Measurements from ENCODE around the gene ZNF496.
"Not testable (repeated sequence)": the region's sequence is repeated elsewhere in the genome, so short reads cannot be mapped to it uniquely, and the experiment has no call there.

Gene ZNF496

DNA sequence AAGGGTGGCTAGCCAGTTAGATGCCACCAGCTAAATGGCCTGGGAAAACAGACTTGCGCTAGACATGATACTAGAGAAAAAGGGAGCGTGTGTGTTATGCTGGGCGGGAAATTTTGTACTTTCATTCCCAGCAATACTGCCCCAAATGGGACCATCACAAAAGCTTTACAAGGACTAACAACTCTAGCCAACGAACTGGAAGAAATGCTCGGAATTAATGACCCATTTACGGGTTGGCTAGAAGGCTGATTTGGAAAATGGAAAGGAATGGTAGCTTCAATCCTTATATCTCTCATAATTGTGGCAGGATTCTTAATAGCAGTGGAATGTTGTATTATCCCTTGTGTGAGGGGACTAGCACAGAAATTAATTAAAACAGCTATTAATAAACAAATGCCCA, 27.9 kb upstream of the ZNF496 start:
- DNase-seq (ENCODE audit: low read depth, low spot score), result no peak

GRCh38 chr1:247358920-247359319, 27.3 kb upstream of the ZNF496 start:
- DNase-seq (ENCODE audit: low read depth, low spot score), result no peak

GRCh38 chr1:247357781-247358211, 26.1 kb upstream of the ZNF496 start:
- no peak for DNase-seq (ENCODE audit: low read depth, low spot score)

DNA sequence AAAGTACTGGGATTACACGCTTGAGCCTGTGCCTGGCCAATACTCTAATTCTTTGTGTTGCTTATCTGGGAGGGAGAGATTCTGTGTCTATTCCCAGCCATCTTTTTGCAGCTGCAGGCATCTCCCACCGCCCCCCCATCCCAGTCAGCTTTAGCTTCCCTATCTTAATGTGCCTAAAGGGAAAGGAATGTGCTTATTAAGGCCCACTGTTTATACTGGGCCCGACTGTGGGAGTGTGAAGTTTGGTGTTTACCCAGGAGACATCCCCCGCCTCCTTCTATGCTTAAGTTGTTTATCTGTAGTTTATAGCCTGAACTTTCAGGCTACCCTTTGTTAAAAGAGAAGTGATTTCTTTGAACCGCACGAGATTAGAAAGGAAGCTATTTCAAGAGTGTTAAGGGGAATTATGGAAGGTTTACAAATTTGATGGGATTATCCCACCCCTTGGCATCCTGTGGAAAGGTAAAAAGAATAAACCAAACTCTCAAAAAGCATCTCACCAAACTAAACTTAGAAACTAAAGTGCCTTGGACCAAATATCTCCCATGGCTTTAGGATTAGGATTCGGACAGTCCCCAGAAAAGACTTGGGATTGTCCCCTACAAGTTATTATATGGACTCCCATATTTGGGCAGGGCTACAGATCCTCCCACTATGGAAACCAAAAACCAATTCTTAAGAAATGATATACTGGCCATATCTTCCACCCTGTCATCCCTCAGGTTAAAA, 25.5 kb upstream of the ZNF496 start:
- DNase-seq (ENCODE audit: low read depth, low spot score), result no peak

DNA sequence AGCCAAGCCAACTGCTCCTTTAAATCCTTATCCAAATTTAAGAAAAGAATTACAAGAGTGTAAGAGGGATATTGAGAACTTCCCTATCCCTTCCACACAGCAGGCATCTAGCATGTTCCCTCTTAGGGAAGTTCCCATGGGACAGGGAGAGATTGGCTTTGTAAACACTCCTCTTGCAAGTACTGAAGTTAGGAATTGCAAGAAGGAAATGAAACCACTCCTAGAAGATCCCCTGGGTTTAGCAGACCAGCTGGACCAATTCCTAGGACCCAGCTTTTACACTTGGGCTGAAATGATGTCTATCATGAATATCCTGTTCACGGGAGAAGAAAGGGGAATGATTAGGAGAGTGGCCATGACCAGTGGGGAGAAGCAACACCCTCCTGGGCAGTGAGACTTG, 23.5 kb upstream of the ZNF496 start:
- DNase-seq (ENCODE audit: low read depth, low spot score), result not testable (repeated sequence)

DNA sequence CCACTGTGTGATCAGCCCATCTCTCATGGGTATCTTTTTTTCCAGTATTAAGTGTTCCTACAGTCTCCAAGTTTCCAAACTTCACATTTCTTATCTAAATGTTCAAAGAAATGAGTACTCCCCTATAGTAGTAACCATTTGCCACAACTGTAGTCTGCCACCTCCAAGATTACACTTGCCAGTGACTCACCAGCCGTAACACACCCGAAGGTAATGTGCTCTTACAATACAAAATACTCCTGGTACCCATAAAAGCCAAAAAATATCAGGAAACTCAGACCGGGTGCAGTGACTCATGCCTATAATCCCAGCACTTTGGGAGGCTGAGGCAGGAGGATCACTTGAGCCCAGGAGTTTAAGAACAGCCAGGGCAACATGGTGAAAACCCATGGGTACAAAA, 20.5 kb upstream of the ZNF496 start:
- no peak for DNase-seq (ENCODE audit: low read depth, low spot score)

GRCh38 chr1:247350587-247350986, 18.9 kb upstream of the ZNF496 start:
- no peak for DNase-seq (ENCODE audit: low read depth, low spot score)

- DNase-seq (ENCODE audit: low read depth, low spot score), result no peak
Observed at GRCh38 chr1:247347477-247348222, 16.0 kb upstream of the ZNF496 start.

- no peak for DNase-seq (ENCODE audit: low read depth, low spot score)
Observed at GRCh38 chr1:247345881-247346280, 14.2 kb upstream of the ZNF496 start.

- no peak for DNase-seq (ENCODE audit: low read depth, low spot score)
Observed at GRCh38 chr1:247343801-247344200, 12.1 kb upstream of the ZNF496 start.

GRCh38 chr1:247338723-247339275, 7.1 kb upstream of the ZNF496 start:
- DNase-seq (ENCODE audit: low read depth, low spot score), result no peak

- DNase-seq (ENCODE audit: low read depth, low spot score), result no peak
Observed at GRCh38 chr1:247337961-247338360, 6.3 kb upstream of the ZNF496 start.

DNA sequence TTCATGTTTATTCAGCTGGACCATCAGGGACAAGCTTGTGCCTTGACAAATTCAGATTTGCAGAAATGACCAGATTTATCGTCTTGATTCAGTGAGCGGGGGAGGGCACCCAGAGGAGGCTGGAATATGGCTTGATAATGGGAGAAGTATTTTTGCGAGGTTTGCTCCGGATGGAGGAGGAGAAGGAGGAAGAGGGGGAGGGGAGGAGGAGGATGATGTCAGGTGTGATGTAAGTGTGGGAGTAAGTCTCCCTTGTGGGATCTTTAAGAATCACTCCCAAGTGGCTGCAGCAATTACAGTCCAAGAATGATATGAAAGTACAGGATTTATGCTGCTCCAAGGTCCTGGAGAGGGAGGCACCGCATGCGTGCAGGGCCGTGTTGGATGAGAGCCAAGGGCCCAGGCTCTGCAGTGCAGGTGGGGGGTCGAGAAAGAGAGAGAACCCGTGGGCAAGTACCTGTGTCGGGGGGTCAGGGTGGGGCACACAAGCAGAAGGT, 5.6 kb upstream of the ZNF496 start:
- no peak for DNase-seq (ENCODE audit: low read depth, low spot score)

DNA sequence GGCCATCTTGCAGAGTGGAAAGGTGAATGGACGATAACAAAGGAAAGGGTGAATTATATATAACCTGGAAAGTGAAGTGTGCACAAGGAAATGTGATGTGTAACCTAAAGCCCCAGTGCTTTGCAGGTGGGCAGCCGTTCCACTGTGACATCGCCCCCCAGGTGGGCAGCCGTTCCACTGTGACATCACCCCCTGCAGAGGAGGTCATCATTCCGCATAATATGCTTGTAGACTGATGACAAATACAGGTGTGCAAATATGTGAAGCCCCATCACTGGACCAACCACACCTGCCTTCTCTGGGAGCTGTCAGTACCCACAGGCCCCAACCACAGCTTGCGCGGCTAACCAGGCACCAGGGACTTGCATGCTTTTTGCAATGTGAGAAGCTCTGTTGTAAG, 4.7 kb upstream of the ZNF496 start:
- no peak for DNase-seq (ENCODE audit: low read depth, low spot score)

DNA sequence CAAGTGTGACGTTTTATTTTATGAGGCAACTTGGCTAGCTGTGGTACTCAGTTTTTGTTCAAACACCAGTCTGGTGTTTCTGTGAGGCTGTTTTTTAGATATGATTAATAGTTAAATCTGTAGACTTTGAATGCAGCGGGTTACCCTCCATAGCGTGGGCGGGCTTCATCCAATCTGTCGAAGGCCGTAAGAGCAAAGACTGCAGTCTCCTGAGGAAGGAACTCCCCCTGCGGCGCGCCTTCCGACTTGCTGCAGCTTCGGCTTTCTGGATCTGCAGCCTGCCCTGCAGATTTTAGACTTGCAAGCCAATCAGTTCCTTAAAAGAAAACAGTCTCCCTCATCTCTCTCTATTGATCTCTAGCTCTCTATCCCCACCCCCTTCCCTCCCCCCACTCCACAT, 4.2 kb upstream of the ZNF496 start:
- no peak for DNase-seq (ENCODE audit: low read depth, low spot score)

- no peak for DNase-seq (ENCODE audit: low read depth, low spot score)
Observed at GRCh38 chr1:247334378-247335133, 2.9 kb upstream of the ZNF496 start.

- DNase-seq (ENCODE audit: low read depth, low spot score), result no peak
Observed at GRCh38 chr1:247332623-247333361, 1.1 kb upstream of the ZNF496 start.

GRCh38 chr1:247332215-247332622, 552 bp upstream of the ZNF496 start:
- no peak for DNase-seq (ENCODE audit: low read depth, low spot score)

DNA sequence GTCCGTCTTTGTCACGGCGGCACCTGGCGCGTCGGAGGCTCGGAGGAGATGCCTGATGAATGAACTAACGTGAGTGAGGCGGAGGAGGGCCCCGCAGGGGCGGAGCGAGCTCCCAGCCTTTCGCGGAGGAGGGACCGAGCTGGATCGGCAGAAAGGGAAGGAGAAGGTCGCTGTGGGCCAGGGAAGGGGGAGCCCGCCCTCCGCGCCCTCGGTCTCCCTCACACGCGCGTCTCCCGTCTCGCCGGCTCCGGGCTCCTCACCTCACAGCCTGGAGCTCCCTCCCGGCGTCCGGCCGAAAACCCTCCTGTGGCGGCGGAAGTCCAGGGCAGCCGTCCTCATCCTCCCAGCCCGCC, 519 bp downstream of the ZNF496 start:
- DNase-seq (ENCODE audit: low read depth, low spot score), result no peak

GRCh38 chr1:247330548-247331171, 1.0 kb downstream of the ZNF496 start:
- DNase-seq (ENCODE audit: low read depth, low spot score), result no peak

GRCh38 chr1:247329097-247329617, 2.5 kb downstream of the ZNF496 start:
- no peak for DNase-seq (ENCODE audit: low read depth, low spot score)
